NCI-H1694 (cell line): Measurements from ENCODE around the gene SPECC1.
"Not testable (repeated sequence)": the region's sequence is repeated elsewhere in the genome, so short reads cannot be mapped to it uniquely, and the experiment has no call there.

Experiments
- DNase-seq: peaks from one replicate; lab custom pipeline; 2025; lab: John Stamatoyannopoulos, UW

The SPECC1 gene

GRCh38 chr17:20236578-20237227, 227.5 kb downstream of the SPECC1 start:
- DNase-seq: no peak

DNA sequence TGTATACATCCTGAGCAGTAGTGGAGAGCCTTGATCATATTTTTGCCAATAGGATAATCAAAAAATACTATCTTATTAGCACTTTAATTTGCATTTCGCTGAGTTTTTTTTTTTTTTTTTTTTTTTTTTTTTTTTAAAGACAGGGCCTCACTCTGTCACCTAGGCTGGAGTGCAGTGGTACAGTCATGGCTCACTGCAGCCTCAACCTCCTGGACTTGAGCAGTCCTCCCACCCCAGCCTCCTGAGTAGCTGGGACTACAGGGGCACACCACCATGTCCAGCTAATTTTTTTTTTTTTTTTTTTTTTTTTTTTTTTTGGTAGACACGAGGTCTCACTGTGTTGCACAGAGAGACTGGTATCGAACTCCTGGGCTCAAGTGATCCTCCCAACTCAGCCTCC, 230.6 kb downstream of the SPECC1 start:
- not testable (repeated sequence) for DNase-seq

- DNase-seq: no peak
These were observed 232.7 kb downstream of the SPECC1 start for GRCh38 chr17:20241855-20242254.

DNA sequence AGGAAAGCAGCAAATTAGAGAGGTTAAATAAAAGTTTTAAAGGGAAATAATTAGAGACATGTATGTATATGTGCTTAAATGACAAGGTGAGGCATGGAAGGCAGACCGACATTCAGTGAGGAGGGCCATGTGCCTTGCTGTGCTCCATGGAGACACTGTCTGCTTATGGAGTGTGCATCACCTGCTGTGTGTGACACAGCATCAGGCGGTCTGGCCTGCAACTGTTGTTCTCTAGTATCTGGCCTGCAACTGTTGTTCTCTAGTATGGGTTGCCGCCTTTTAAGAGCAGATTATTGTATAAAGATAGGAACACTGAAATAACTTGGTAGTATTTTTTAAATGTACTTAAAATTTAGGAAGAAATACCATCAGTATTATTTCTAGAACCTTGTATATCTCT, 233.1 kb downstream of the SPECC1 start:
- DNase-seq: no peak

- no peak for DNase-seq
These were observed 234.4 kb downstream of the SPECC1 start for GRCh38 chr17:20243524-20243923.

- no peak for DNase-seq
These were observed 235.5 kb downstream of the SPECC1 start for GRCh38 chr17:20244671-20245070.

DNA sequence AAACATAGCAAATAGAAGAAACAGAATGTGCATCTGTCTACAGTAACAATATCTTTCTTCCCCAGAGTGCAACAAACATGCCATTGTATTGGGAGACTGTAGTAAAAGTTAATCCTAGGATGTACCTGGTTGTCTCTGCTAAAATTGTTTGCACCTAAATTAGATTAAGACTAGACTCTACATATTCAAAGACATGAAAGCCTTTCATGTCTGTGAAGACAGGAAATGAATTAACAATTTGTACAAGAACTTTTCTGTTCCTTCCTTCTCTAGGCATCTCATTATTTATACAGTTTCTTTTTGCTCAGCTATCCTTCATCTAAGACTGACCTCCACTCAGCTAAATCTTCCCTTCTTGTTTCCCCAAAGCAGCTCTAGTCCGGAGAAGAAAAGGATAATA, 237.5 kb downstream of the SPECC1 start:
- no peak for DNase-seq

DNA sequence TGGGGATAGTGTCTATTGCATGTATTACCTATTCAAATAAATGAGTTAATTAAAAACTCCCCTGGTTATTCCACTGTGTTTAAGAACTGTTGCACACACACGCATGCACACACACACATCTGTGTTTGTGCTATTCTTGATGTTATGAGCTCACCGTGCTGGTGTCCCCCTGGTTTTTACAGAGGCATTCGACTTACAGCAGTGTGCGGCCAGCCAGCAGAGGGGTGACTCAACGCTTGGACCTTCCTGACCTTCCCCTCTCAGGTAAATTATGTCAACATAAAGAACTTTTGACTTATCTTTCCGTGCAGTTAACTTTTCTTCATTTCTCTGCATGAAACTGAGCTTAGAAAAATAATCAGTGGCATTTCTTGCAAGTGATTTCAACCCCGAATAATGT, 244.2 kb downstream of the SPECC1 start:
- no peak for DNase-seq

GRCh38 chr17:20254541-20254940, 245.4 kb downstream of the SPECC1 start:
- no peak for DNase-seq

GRCh38 chr17:20256144-20256543, 247.0 kb downstream of the SPECC1 start:
- DNase-seq: no peak

DNA sequence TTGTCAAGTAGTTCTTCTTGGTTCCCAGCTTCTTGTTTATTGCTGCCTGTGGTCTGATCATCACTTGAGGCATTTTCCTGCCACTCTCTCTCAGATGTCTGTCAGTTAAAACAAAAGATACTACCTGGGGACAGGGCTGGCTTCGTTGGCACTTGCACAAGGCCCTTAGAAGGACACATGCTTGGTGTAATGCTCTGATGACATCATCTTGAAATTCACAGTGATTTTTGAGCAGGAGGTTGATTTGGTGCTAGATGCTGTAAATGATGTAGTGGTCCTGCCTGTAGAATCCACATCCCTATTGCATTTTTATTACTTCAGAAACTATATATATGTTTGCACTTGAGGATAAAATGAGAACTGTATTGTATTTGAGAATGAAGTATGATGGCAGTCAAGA, 247.8 kb downstream of the SPECC1 start:
- no peak for DNase-seq

DNA sequence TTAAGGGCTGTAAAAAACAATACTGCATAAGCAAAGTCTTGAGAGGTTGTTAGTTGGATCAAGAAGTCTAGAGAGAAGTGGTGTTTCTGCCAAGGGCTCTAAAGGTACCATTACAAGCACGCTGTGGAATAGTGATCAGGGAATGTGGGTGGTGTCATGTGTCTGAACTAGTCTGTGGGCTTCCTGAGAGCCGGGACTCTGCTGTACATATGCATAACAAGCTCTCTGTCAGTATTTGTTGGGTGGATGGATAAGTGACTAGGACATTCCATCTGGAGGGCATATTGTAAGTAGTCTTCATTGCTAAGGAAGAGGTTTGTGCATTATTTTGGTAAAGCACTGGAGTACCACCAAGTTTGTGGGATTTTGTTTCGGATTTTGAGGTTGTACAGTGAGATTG, 248.6 kb downstream of the SPECC1 start:
- no peak for DNase-seq

- DNase-seq: no peak
These were observed 250.5 kb downstream of the SPECC1 start for GRCh38 chr17:20259668-20260067.

DNA sequence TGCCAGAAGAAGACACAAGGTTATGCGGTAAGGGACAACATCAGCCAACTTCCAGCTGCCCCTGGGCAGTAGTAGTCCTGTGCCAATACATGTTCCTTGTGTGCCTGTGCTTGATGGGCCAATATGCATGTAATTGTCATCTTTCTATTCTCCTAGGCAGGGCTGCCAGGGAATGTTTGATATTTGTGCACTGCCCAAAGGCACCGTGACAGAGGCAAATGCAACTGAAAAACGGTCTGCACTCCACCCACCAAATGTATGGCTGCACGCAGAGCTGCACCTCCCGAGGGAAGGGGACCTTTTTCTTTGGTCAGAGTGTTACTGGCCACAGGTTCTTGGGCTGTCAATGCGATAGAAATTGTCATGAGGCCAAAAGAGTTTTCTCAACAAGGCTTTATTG, 251.1 kb downstream of the SPECC1 start:
- DNase-seq: no peak

DNA sequence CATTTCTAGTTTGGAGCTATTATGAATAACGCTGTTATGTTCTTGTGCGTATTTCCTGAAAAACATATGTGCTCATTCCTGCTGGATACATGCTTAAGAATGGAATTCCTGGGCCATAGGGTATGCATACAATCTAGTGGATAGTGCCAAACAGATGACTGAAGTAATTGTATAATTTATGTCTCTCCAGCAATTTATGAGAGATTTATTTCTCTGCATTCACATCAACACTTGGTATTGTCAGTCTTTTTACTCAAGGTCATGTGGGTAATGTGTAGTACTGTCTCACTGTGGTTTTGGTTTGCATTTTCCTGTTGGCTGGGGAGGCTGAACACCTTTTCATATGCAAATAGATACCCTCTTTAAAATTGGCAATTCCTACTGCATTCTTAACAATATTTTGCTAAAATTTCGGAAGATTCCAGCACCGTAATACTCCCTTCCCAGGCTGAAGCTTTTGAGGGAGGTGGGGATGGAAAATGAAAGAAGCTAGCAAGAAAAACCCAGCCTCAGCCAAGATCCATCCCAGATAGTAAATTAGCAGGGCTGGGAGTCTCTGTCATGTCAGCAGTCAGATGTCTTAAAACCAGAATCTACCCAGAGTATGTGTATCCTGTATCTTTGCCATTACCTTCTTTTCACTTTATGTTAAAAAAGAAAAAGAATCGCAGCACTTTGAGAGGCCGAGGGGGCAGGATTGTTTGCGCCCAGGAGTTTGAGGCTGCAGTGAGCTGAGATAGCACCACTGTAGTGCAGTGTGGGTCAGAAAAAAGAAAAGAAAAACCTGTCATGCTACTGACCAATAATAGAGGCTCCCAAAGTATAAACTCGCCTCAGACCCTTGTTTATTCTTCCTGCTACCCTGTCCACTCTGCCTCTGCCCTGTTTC, 253.3 kb downstream of the SPECC1 start:
- no peak for DNase-seq

GRCh38 chr17:20263115-20263433, 253.9 kb downstream of the SPECC1 start:
- DNase-seq: not testable (repeated sequence)

- no peak for DNase-seq
These were observed 254.4 kb downstream of the SPECC1 start for GRCh38 chr17:20263595-20263994.

- no peak for DNase-seq
These were observed 255.8 kb downstream of the SPECC1 start for GRCh38 chr17:20264996-20265395.

DNA sequence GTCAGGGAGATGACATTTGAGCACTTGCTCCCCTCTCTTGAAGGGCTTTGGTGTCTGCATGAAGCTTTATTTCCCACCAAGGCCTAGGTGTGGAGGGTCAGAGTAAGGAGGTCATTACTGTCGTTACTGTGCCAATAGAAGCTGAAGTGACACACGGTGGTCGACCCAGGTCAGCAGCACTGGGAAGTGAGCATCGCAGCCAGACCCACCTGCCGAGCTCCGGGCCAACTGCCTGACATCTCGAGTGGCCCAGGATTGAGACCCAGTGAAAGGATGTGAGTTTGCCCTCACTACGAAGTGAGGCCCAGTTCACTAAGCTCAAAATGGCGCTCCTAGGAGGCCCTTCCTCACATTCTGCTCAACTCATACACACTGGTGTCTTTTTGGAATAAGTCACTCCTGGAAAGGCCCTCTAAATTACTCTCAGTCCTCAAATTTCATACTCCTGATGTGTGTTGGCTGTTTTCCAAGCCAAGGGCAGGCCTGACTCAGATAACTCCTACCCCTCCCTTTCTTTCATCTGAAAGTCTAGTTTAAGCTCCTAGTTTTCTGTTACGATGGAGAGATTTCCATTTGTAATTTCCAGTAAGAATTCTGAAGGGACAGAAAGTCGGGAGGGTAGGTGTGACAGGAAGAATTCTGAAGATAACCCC, 257.8 kb downstream of the SPECC1 start:
- DNase-seq: no peak

- DNase-seq: no peak
These were observed 258.3 kb downstream of the SPECC1 start for GRCh38 chr17:20267459-20267842.

GRCh38 chr17:20270369-20270768, 261.2 kb downstream of the SPECC1 start:
- DNase-seq: no peak

- no peak for DNase-seq
These were observed 262.0 kb downstream of the SPECC1 start for GRCh38 chr17:20271011-20271610.
